NCI-H128 (cell line): ENCODE data around the gene SLC27A5.
"Not testable (repeated sequence)": the region's sequence is repeated elsewhere in the genome, so short reads cannot be mapped to it uniquely, and the experiment has no call there.

Experiments used
- DNase-seq: peaks from one replicate; lab custom pipeline; 2025; ENCODE audit not compliant: unreplicated experiment; lab: John Stamatoyannopoulos, UW

Gene SLC27A5

GRCh38 chr19:58471736-58472135 lies 40.1 kb downstream of the SLC27A5 start:
- no peak for DNase-seq

GRCh38 chr19:58470837-58471543 lies 40.8 kb downstream of the SLC27A5 start:
- not testable (repeated sequence) for DNase-seq

- no peak for DNase-seq
Observed at GRCh38 chr19:58469241-58470013, 42.4 kb downstream of the SLC27A5 start.

- DNase-seq, result no peak
Observed at GRCh38 chr19:58468216-58468839, 43.5 kb downstream of the SLC27A5 start.

- peak; percentile 97 for DNase-seq
Observed at GRCh38 chr19:58466760-58467589, 44.8 kb downstream of the SLC27A5 start, which contains the start of gene ZNF324. Gene ZNF324, plus strand, starts transcription at chr19:58467080. Its CDS starts 2,106 bp downstream, at chr19:58469186.

GRCh38 chr19:58466089-58466759 lies 45.6 kb downstream of the SLC27A5 start:
- no peak for DNase-seq

GRCh38 chr19:58460039-58460438 lies 51.8 kb downstream of the SLC27A5 start:
- DNase-seq, result no peak

- no peak for DNase-seq
Observed at GRCh38 chr19:58456111-58456510, 55.7 kb downstream of the SLC27A5 start.

- no peak for DNase-seq
Observed at GRCh38 chr19:58455306-58455705, 56.5 kb downstream of the SLC27A5 start.

- DNase-seq, result no peak
Observed at GRCh38 chr19:58453743-58454142, 58.0 kb downstream of the SLC27A5 start.

GRCh38 chr19:58451358-58452101 lies 60.3 kb downstream of the SLC27A5 start, which contains the start of gene ZNF324B:
Gene ZNF324B, plus strand, starts transcription at chr19:58451622. Its CDS starts 2,080 bp downstream, at chr19:58453702.
- DNase-seq, result peak; percentile 96

GRCh38 chr19:58450856-58451357 lies 60.9 kb downstream of the SLC27A5 start:
- no peak for DNase-seq

- not testable (repeated sequence) for DNase-seq
Observed at GRCh38 chr19:58449980-58450379, 61.8 kb downstream of the SLC27A5 start.

GRCh38 chr19:58448860-58449259 lies 62.9 kb downstream of the SLC27A5 start:
- not testable (repeated sequence) for DNase-seq
